Endothelial cell (in vitro differentiated cells): ENCODE data around the gene FAM3B. TPM values are rescaled to one million over a fixed set of nuclear protein-coding genes. Genes with fewer than 3 reads are reported as not detected.
"Not testable (repeated sequence)": the region's sequence is repeated elsewhere in the genome, so short reads cannot be mapped to it uniquely, and the experiment has no call there.

Source experiments
- DNase-seq: peaks from one replicate; pipeline ENCODE4 v3.0.0; 2021; ENCODE audit warnings: low spot score
- H3K27ac Mint-ChIP-seq: one replicate; pipeline ENCODE4 v1.8.0; 2021; ENCODE audit warnings: mixed read lengths, inconsistent platforms; ENCODE audit not compliant: unreplicated experiment
- H3K27me3 Mint-ChIP-seq: one replicate; pipeline ENCODE4 v1.8.0; 2021; ENCODE audit warnings: mild to moderate bottlenecking, moderate library complexity, mixed read lengths, inconsistent platforms; ENCODE audit not compliant: unreplicated experiment
- H3K36me3 Mint-ChIP-seq: one replicate; pipeline ENCODE4 v1.8.0; 2021; ENCODE audit warnings: mild to moderate bottlenecking, low read depth, mixed read lengths, inconsistent platforms; ENCODE audit not compliant: unreplicated experiment
- H3K4me1 Mint-ChIP-seq: one replicate; pipeline ENCODE4 v1.8.0; 2021; ENCODE audit warnings: mild to moderate bottlenecking, mixed read lengths, inconsistent platforms; ENCODE audit not compliant: unreplicated experiment
- H3K4me3 Mint-ChIP-seq: one replicate; pipeline ENCODE4 v1.8.0; 2021; ENCODE audit warnings: mild to moderate bottlenecking, mixed read lengths, inconsistent platforms; ENCODE audit not compliant: unreplicated experiment
- H3K9me3 Mint-ChIP-seq: one replicate; pipeline ENCODE4 v1.8.0; 2021; ENCODE audit warnings: mixed read lengths, inconsistent platforms; ENCODE audit not compliant: unreplicated experiment
- total RNA-seq: library from RNA; stranded (reverse); fragmentation: NEBNext Ultra II Directional; extraction: Animal tissue kit (Norgen Biotek cat#: 25700); gene quantifications from one replicate; pipeline ENCODE4 v1.2.1, GENCODE V29; 2021; ENCODE audit not compliant: unreplicated experiment
- TF ChIP-seq, protein P1 (sequence below): fragments of 200-600 bp; sonication (generic); IDR thresholded peaks from one replicate; pipeline ENCODE4 v1.5.0; 2021; ENCODE audit warnings: antibody characterized with exemption; ENCODE audit not compliant: unreplicated experiment

The FAM3B gene
- total RNA-seq, 1 donor from 2014 or later = 0.33 TPM

GRCh38 chr21:41304068-41304720 is 12.4 kb upstream of the FAM3B start:
- DNase-seq = no peak
- peaks cover 4% of the 10 kb centered on the region for H3K27me3 Mint-ChIP-seq
- H3K4me1 Mint-ChIP-seq = no peaks in the 10 kb centered on the region
- H3K27ac Mint-ChIP-seq = no peak overlapping the region
- H3K36me3 Mint-ChIP-seq = no peaks in the 10 kb centered on the region
- H3K4me3 Mint-ChIP-seq = no peak overlapping the region
- H3K9me3 Mint-ChIP-seq = no peaks in the 10 kb centered on the region
- TF ChIP-seq, protein P1, sequence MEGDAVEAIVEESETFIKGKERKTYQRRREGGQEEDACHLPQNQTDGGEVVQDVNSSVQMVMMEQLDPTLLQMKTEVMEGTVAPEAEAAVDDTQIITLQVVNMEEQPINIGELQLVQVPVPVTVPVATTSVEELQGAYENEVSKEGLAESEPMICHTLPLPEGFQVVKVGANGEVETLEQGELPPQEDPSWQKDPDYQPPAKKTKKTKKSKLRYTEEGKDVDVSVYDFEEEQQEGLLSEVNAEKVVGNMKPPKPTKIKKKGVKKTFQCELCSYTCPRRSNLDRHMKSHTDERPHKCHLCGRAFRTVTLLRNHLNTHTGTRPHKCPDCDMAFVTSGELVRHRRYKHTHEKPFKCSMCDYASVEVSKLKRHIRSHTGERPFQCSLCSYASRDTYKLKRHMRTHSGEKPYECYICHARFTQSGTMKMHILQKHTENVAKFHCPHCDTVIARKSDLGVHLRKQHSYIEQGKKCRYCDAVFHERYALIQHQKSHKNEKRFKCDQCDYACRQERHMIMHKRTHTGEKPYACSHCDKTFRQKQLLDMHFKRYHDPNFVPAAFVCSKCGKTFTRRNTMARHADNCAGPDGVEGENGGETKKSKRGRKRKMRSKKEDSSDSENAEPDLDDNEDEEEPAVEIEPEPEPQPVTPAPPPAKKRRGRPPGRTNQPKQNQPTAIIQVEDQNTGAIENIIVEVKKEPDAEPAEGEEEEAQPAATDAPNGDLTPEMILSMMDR = no peak

DNA sequence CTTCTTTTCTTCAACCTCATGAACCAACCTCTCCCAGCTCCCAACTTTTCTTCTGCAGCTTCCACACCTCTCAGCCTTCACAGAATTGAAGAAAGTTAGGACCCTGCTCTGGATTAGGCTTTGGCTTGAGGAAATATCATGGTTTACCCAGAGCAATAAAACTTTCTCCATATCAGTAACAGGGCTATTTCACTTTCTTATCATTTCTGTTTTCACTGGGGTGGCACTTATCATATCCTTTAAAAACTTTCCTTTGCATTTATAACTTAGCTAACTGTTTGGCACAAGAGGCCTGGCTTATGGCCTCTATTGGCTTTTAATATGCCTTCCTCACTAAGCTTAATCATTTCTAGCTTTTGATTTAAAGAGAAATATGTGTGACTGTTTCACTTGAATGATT is 9.4 kb upstream of the FAM3B start:
- no peak overlapping the region for H3K27ac Mint-ChIP-seq
- H3K9me3 Mint-ChIP-seq = no peaks in the 10 kb centered on the region
- H3K27me3 Mint-ChIP-seq = peaks cover 9% of the 10 kb centered on the region
- DNase-seq = no peak
- no peak overlapping the region for H3K4me3 Mint-ChIP-seq
- H3K36me3 Mint-ChIP-seq = no peaks in the 10 kb centered on the region
- TF ChIP-seq, protein P1 = no peak
- no peaks in the 10 kb centered on the region for H3K4me1 Mint-ChIP-seq

DNA sequence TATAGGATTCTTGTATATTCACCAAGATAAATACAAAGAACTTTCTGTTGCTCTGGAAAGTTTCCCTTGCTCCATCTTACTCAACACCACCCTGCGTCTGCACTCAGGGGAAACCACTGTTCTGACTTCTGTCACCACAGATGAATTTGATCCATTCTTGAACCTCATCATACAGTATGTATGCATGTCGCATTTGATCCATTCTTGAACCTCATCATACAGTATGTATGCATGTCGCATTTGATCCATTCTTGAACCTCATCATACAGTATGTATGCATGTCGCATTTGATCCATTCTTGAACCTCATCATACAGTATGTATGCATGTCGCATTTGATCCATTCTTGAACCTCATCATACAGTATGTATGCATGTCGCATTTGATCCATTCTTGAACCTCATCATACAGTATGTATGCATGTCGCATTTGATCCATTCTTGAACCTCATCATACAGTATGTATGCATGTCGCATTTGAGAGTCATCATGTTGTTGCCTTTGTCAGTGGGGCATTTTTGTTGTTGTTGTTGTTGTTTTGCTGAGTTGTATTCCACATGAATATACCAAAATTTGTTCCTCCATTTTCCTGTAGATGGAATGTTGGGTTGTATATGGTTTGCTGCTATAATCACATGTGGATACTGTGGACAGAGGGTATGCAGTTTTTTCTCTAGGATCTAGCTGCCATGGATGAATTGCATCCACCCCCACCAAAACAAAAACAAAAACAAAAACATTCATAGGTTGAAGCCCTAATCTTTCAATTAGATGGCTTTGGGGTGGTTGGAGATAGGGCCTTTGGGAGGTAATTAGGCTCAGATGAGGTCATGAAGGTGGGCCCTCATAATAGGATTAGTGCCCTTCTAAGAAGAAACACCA is 3.1 kb upstream of the FAM3B start:
- H3K36me3 Mint-ChIP-seq, DNase-seq, H3K27ac Mint-ChIP-seq, H3K9me3 Mint-ChIP-seq, H3K4me1 Mint-ChIP-seq, H3K4me3 Mint-ChIP-seq: not testable (repeated sequence)
- peaks cover 14% of the 10 kb centered on the region for H3K27me3 Mint-ChIP-seq

- TF ChIP-seq, protein P1 = no peak
- DNase-seq = no peak
- Mint-ChIP-seq H3K36me3 (peaks cover 3% of the 10 kb centered on the region), H3K4me3 (peak overlapping the region; percentile 59), H3K4me1 (no peaks in the 10 kb centered on the region), H3K27me3 (peaks cover 11% of the 10 kb centered on the region), H3K9me3 (no peaks in the 10 kb centered on the region), H3K27ac (no peak overlapping the region)
Observed at GRCh38 chr21:41315726-41316125, 875 bp upstream of the FAM3B start.

- Mint-ChIP-seq H3K4me1 (peaks cover 3% of the 10 kb centered on the region), H3K9me3 (no peaks in the 10 kb centered on the region)
- TF ChIP-seq, protein P1 = no peak
Observed at GRCh38 chr21:41317063-41317392, 427 bp downstream of the FAM3B start.

More at GRCh38 chr21:41317063-41317392, 427 bp downstream of the FAM3B start:
- DNase-seq = no peak
- peaks cover 3% of the 10 kb centered on the region for H3K36me3 Mint-ChIP-seq
- H3K4me3 Mint-ChIP-seq = no peak overlapping the region
- peaks cover 11% of the 10 kb centered on the region for H3K27me3 Mint-ChIP-seq
- H3K27ac Mint-ChIP-seq = no peak overlapping the region
